ENCODE measurements around the gene GRAP2. TPM values are rescaled to one million over a fixed set of nuclear protein-coding genes. Genes with fewer than 3 reads are reported as not detected.
"Not testable (repeated sequence)": the region's sequence is repeated elsewhere in the genome, so short reads cannot be mapped to it uniquely, and the experiment has no call there.

The GRAP2 gene
- total and polyA plus RNA-seq, 3 donors from 2014 or later, result 5.0 to 6.1 (median 5.3) TPM

- no peak overlapping the region for H3K4me3 ChIP-seq
- H3K36me3 ChIP-seq (ENCODE audit: low read depth, missing control alignments), result no peaks in the 10 kb centered on the region
- H3K4me1 ChIP-seq, result no peaks in the 10 kb centered on the region
- 70 to 71% methylated on average over 7 of the region's 7 CpGs for WGBS, 2 donors
- intact Hi-C loops (cut with DNase I; ENCODE audit: low total_unique reads), result no loop called here
- DNase-seq, result no peak
- no peak for TF ChIP-seq POLR2A (IDR thresholded peaks at IDR 0.05)
- TF ChIP-seq, protein P1, sequence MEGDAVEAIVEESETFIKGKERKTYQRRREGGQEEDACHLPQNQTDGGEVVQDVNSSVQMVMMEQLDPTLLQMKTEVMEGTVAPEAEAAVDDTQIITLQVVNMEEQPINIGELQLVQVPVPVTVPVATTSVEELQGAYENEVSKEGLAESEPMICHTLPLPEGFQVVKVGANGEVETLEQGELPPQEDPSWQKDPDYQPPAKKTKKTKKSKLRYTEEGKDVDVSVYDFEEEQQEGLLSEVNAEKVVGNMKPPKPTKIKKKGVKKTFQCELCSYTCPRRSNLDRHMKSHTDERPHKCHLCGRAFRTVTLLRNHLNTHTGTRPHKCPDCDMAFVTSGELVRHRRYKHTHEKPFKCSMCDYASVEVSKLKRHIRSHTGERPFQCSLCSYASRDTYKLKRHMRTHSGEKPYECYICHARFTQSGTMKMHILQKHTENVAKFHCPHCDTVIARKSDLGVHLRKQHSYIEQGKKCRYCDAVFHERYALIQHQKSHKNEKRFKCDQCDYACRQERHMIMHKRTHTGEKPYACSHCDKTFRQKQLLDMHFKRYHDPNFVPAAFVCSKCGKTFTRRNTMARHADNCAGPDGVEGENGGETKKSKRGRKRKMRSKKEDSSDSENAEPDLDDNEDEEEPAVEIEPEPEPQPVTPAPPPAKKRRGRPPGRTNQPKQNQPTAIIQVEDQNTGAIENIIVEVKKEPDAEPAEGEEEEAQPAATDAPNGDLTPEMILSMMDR (IDR thresholded peaks at IDR 0.05), result no peak
- no peak overlapping the region for H3K27ac ChIP-seq
- no peaks in the 10 kb centered on the region for H3K9me3 ChIP-seq
- H3K27me3 ChIP-seq, result no peaks in the 10 kb centered on the region
These were observed 40.8 kb upstream of the GRAP2 start for GRCh38 chr22:39859903-39860588.

DNA sequence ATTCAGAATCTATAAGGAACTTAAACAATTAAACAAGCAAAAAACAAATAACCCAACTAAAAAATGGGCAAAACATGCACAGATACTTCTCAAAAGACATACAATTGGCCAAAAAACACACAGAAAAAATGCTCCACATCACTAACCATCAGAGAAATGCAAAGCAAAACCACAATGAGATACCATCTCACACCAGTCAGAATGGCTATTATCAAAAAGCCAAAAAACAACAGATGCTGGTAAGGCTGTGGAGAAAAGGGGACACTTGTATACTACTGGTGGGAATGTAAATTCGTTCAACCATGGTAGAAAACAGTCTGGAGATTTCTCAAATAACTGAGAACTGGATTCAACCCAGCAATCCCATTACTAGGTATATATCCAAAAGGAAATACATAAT lies 32.1 kb upstream of the GRAP2 start:
- Histone ChIP-seq H3K9me3 (no peaks in the 10 kb centered on the region), H3K36me3 (ENCODE audit: low read depth, missing control alignments) (no peaks in the 10 kb centered on the region), H3K4me1 (no peaks in the 10 kb centered on the region), H3K4me3 (no peak overlapping the region), H3K27ac (no peak overlapping the region), H3K27me3 (no peaks in the 10 kb centered on the region)
- 71 to 87% methylated on average over 1 of the region's 1 CpG for WGBS, 2 donors
- DNase-seq, result no peak
- intact Hi-C loops (cut with DNase I; ENCODE audit: low total_unique reads), result no loop called here
- TF ChIP-seq POLR2A (IDR thresholded peaks at IDR 0.05), result no peak
- TF ChIP-seq, protein P1 (IDR thresholded peaks at IDR 0.05), result no peak

- H3K4me3 ChIP-seq; H3K27ac ChIP-seq; H3K36me3 ChIP-seq (ENCODE audit: low read depth, missing control alignments); H3K9me3 ChIP-seq; intact Hi-C loops (cut with DNase I; ENCODE audit: low total_unique reads); H3K27me3 ChIP-seq; H3K4me1 ChIP-seq; DNase-seq: not testable (repeated sequence)
- WGBS, 2 donors, result 89 to 100% methylated on average over 2 of the region's 2 CpGs
These were observed 31.1 kb upstream of the GRAP2 start for GRCh38 chr22:39869797-39870196.

DNA sequence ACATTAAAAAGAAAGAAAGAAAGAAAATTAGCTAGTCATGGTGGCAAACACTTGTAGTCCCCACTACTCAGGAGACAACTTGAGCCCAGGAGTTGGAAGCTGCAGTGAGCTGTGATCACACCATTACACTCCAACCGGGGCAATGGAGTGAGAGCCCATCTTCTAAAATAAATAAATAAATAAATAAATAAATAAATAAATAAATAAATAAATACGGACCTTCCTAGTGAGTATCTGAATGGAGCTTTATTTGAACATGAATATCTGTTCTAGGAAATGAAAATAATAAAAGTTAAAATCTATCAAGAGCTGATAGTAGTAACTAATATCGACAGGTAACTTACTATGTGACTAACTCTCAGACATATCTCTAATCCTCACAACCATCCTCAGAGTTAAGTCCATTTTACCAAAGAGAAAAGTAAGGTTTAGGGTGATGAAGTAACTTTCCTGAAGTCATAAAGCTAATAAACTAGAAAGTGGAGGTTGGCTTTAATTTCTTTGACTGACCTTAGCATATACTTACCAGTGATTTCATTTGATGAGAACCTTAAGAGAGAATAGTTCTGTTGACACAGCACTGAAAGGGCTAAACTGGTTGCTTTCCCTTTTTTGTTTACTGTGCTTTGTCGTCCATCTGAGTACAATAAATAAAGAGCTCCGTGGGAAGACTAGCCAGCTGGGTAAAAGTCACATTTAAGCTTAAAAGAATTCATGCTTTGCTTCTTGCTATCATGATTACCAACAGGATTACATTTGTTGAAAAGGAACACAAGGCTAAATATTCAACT lies 29.7 kb upstream of the GRAP2 start:
- no peaks in the 10 kb centered on the region for H3K9me3 ChIP-seq
- WGBS, 2 donors, result 78 to 79% methylated on average over 5 of the region's 5 CpGs
- intact Hi-C loops (cut with DNase I; ENCODE audit: low total_unique reads), result no loop called here
- DNase-seq, result no peak
- no peaks in the 10 kb centered on the region for H3K4me1 ChIP-seq
- no peak overlapping the region for H3K27ac ChIP-seq
- no peaks in the 10 kb centered on the region for H3K36me3 ChIP-seq (ENCODE audit: low read depth, missing control alignments)
- no peak for TF ChIP-seq POLR2A (IDR thresholded peaks at IDR 0.05)
- TF ChIP-seq, protein P1 (IDR thresholded peaks at IDR 0.05), result no peak
- H3K4me3 ChIP-seq, result no peak overlapping the region
- no peaks in the 10 kb centered on the region for H3K27me3 ChIP-seq

DNA sequence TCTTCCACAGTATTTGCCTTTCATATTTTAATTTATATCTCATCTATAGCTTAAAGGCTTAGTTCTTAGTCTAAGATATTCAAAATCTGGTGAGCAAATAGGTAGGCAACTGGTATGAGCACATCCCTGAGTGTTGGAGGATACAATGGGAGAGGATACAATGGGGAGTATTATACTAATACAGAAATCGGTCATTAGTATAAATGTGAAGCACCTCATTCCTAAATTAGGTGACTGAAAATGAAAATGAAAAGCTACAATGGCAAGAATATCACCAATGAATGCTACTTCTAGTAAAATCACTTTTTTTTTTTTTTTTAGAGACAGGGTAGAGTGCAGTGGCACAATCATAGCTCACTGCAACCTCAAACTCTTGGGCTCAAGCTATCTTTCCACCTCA lies 28.3 kb upstream of the GRAP2 start:
- intact Hi-C loops (cut with DNase I; ENCODE audit: low total_unique reads), result no loop called here
- Histone ChIP-seq H3K4me1 (peaks cover 7% of the 10 kb centered on the region), H3K27ac (no peak overlapping the region), H3K9me3 (no peaks in the 10 kb centered on the region), H3K4me3 (no peak overlapping the region), H3K27me3 (no peaks in the 10 kb centered on the region), H3K36me3 (ENCODE audit: low read depth, missing control alignments) (no peaks in the 10 kb centered on the region)
- DNase-seq, result no peak
- 91 to 95% methylated on average over 1 of the region's 1 CpG for WGBS, 2 donors
- TF ChIP-seq, protein P1 (IDR thresholded peaks at IDR 0.05), result no peak
- TF ChIP-seq POLR2A (IDR thresholded peaks at IDR 0.05), result no peak
